Liver (tissue), 3 donors: ENCODE data around the gene PSENEN.

Experiments used
- HNF4G ChIP-seq: IDR thresholded peaks from 2 replicates; pipeline ENCODE4 v1.6.1; 2016; ENCODE audit warnings: antibody characterized with exemption
- YY1 ChIP-seq: IDR thresholded peaks from 2 replicates; pipeline ENCODE4 v1.6.1; 2016; ENCODE audit warnings: antibody characterized with exemption, mild to moderate bottlenecking
- TF ChIP-seq, protein P1 (sequence below): fragments of 150-350 bp; IDR thresholded peaks from 2 replicates; pipeline ENCODE4 v1.5.1; 2017; ENCODE audit warnings: improper control_type of control experiment, low read depth, low read length; ENCODE audit not compliant: missing input control
- donor health status: healthy.
- donor health status: healthy.

DNA sequence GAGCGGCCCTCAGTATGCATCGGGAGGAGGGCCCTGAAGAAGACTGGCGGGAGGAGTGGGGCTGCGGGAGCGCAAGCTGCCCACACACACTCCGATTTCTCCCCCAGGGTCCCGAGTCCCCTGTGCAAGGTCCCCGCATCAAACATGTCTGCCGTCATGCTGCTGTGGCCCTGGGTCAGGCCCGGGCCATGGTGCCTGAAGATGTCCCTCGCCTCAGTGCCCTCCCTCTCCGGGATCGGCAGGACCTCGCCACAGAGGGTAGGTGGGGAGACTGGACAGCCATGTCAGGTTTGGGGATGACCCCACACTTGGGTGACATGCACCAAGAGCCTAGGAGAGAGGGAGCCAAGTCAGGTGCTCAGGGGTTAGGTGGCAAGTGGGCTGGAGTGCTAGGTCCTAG lies 23.0 kb upstream of the PSENEN start:
- TF ChIP-seq, protein P1, sequence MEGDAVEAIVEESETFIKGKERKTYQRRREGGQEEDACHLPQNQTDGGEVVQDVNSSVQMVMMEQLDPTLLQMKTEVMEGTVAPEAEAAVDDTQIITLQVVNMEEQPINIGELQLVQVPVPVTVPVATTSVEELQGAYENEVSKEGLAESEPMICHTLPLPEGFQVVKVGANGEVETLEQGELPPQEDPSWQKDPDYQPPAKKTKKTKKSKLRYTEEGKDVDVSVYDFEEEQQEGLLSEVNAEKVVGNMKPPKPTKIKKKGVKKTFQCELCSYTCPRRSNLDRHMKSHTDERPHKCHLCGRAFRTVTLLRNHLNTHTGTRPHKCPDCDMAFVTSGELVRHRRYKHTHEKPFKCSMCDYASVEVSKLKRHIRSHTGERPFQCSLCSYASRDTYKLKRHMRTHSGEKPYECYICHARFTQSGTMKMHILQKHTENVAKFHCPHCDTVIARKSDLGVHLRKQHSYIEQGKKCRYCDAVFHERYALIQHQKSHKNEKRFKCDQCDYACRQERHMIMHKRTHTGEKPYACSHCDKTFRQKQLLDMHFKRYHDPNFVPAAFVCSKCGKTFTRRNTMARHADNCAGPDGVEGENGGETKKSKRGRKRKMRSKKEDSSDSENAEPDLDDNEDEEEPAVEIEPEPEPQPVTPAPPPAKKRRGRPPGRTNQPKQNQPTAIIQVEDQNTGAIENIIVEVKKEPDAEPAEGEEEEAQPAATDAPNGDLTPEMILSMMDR, result no peak
- TF ChIP-seq HNF4G, result no peak
- no peak for TF ChIP-seq YY1
